Measurements from ENCODE around the gene MAPK8IP2.
"Not testable (repeated sequence)": the region's sequence is repeated elsewhere in the genome, so short reads cannot be mapped to it uniquely, and the experiment has no call there.

Gene MAPK8IP2

DNA sequence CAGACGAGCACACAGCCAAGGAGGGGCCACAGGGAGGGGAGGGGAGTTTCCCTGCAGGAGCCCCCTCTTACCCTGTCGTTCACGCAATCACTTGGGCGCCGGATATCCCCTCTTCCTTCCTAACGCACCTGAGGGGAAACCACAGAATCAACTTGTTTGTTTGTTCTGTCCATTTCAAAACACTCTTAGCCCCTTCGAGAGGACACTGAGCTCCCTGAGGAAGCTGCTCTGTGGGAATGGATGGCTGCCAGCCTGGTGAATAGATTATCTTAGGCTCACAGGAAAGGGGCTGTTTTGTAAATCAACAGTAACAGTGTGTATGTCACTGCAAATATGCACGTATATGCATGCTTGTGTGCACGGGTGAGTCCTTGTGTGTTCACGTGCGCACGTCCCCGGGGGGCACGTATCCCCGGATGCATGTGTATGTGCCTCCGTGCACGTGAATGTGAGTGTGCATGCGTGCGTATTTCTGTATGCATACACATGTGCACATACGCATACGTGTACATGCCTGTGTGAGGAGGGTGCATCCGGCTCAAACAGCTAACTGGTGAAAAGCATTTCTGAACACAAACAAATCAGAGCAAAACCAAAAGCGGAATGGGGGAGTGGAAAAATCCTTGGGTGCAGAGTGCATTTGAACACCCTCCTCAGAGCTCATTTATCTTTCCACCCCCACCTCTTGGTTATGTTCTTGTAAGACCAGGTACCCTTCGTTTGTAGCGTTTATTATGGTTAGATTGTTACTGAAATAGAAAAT is 20.2 kb downstream of the MAPK8IP2 start:
- DNase-seq: no peak

DNA sequence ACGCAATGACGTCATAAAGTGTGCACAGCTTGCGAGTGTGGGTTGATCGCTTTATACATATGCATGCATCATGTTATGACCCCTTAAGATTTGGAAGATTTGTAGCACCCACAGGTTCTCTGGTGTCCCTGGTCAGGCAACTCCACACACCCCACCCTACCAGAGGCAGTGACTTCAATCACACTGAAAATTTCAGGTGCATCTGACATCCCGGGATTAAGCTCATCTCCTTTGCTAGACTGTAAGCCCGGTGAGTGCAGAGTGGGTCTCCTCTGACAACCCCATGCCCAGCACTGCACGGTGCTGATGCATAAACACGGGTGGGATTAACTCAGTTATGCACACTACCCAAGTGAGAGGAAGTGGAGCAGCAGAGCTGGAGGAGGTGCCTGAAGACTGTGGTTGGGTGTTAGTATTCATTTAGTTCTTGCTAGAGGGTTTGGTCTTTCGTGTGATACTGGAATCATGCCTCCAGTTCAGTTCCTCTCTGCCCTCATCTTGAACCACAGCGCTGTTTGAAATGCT is 20.8 kb downstream of the MAPK8IP2 start:
- DNase-seq: no peak

DNA sequence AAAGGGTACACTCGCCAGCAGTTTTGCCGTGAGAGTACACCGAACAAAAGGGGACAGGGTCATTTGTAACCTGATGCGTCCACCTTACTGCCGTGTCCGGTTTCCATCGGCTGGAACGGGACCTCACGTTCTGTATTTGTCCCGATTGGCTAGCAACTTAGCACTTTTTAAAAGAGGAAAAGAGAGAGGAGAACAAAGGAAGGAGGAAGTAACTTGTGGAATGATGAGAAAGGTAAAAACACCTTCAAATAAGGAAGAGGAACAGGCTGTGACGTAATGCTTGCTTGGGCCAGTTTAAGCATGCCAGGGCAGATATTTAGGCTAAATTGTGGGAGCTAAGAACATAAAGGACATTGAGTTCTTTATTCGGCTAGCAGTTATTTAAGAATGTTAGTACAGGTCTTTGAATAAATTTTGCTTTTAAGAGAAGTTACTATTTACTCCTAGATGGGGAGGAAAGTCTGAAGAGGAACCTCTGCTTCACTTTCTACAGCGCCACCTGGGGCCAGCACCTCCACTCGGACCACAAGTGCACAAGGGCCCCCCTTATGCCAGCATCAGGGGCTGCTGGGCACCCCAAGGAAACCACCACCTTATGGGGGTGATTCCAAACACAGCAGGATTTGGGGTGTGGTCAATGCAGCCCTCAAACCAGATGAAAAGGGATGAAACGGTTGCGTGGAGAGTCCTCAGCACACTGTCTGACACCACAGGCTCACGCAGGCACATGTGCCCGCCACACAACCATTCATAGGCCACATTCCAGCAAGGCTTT is 21.5 kb downstream of the MAPK8IP2 start:
- DNase-seq: no peak

DNA sequence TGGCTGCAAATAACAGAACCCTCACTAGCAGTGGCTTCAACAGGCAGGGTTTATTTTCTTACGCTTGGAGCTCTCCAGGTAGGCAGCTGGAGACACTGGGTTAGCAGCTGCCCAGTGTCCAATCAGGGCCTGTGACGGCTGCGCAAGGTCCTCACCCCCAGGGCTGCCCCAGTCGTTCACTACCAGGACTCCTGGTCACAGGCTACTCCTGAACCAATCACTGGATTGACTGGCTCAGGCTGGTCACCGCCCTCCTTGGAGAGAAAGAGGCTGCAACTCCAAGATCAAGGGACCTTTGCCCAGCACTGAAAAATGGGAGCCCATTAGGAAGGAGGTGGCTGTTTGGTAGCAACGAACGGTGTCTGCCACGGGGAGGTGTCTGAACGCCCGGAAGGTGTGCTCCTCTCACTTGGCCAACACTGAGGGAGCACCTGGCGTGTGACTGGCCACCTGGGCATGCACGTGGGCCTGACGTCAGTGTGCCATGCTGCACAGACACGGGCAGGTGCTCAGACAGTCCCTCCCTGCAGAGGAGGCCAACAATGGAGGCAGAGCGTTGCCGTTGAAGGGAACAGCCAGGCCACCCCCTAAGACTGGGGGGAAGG is 22.2 kb downstream of the MAPK8IP2 start:
- peak; percentile 86 for DNase-seq

DNA sequence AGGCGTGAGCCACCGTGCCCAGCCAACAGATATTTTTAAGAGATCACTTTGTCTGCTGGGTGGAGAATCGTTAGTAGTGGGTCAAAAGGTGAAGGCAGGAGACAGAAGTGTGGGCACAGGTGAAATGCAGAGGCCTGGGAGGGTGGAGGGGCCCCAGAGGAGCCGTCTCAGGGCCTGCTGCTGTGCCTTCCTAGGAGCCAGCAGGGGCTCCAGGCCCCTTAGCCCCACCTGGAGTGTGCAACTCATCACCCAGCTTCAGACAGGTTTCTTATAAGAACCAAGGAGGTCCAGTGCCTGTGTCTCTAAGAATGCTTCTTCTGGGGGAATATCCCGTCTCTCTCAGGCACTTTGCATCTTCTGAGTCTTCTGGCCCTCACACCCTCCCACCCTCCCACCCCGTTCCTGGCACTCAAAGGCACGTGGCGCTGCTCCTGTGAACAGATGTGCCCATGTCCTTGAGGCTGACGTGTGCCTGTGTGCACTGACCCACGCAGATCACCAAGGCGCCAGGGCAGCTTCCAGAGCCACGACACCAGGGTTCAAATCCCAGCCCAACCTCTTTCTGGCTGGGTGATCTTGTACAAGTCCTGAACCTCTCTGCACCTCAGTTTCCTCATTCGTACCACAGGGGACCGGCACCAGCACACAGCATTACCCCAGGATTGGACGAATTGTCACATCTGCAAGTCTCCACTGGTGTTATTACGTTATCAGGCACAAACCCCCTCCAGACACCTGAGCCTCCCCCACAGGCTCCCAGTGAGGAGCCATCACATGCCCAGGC is 23.9 kb downstream of the MAPK8IP2 start:
- DNase-seq: no peak

DNA sequence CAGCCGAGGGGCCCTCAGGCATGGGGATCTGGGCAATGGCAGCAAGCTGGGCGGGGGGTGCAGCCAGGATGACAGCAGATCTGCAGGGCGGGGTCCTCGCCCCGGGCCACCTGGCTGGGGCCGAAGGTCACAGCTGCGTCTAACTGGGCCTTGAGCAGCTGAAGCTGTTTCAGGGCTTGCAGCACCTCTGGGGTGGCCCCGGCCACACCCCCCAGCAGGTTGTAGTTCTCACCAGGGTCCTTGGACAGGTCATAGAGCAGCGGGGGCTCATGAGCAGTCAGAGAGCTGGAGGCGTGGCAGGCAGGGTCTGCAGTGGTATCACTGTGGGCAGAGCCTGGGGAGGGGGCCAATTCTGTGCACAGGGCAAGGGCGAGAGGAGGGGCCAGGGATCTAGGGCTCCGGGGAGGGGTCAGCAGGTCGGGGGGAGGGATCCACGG is 24.6 kb downstream of the MAPK8IP2 start:
- DNase-seq: no peak

DNA sequence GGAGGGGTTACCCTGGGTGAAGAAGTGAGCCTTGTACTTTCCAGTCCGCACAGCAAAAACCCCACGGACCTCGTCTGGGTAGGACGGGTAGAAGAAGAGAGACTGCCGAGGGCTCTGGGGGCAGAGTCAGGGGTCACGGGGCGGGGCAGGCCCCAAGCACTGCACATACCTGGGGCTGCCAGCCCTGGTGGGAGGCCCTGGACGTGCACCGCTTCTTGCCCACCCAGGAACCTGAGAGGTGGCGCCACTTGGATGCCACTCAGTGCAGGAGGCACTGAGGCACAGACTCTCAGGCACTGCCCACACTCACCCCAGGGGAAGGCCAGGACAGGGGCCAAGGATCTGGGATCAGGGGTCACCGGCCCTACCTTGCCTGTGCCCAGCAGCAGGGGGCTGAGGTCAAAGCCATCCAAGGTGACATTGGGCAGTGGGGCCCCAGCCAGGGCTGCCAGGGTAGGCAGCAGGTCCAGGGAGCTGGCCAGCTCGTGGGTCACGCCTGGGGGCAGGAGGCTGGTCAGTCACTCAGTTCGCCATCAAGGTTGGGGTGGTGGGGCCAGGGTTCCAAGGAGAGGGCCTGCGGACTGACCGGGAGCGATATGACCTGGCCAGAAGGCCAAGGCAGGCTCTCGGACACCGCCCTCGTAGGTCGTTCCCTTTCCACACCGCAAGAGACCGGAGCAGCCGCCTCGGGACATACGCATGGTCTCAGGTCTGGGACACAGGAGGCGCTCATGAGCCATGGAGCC is 25.1 kb downstream of the MAPK8IP2 start:
- no peak for DNase-seq

DNA sequence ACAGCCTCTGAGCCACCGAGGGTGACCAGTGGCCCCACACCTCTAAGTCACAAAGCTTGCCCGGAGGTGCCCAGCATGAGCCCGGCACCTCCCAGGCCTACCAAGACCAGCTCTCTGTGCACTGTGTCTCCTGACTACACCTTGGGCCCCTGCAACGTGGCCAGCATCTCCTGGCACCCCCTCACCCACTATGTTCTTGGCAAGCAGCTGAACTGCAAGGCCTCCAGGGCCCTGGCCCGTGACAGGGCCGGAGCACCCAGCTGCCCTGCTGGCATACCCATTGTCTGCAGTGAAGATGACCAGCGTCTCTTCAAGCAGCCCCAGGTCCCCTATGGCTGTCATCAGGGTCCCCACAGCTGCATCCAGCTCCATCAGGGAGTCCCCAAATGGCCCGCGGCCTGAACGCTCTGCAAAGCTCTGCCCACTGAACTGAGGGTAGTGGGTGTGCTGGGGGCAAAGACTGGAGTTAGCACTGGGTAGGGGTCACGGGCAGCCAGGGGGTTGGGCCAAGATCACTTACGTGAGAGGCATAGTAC is 25.8 kb downstream of the MAPK8IP2 start:
- DNase-seq: no peak

DNA sequence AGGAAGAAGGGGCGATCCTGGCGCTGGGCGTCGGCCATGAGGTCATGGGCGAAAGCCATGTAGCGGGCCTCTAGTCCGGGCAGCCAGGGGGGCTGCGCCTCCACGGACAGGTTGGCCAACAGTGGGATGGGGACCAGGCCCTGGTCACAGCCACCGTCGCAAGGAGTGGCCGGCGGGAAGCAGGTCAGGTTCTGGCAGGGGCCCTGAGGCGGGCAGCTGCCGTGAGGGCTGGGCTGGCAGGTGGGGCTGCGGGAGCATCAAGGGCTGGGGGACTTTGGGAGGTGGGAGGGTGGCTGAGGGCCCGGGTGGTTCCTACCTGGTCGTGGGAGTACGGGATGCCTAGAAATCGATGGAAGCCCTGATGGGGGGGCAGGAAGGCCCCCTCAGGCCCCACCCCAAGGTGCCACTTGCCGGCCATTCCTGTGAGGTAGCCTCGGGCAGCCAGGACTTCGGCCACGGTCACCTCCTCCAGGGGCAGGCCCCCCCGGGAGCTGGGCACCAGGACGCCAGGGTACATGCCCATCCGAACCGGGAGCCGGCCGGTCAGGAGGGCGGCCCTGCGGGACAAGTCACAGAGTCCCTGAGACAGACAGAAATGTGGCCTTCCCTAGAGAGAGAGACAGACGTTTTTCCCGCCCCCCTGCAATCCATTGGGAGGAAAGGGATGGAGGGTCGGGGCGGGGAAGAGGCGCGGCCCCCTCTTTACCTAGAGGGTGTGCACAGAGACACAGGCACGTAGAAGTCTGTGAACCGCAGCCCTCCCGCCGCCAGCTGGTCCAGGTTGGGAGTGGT is 26.5 kb downstream of the MAPK8IP2 start:
- no peak for DNase-seq

DNA sequence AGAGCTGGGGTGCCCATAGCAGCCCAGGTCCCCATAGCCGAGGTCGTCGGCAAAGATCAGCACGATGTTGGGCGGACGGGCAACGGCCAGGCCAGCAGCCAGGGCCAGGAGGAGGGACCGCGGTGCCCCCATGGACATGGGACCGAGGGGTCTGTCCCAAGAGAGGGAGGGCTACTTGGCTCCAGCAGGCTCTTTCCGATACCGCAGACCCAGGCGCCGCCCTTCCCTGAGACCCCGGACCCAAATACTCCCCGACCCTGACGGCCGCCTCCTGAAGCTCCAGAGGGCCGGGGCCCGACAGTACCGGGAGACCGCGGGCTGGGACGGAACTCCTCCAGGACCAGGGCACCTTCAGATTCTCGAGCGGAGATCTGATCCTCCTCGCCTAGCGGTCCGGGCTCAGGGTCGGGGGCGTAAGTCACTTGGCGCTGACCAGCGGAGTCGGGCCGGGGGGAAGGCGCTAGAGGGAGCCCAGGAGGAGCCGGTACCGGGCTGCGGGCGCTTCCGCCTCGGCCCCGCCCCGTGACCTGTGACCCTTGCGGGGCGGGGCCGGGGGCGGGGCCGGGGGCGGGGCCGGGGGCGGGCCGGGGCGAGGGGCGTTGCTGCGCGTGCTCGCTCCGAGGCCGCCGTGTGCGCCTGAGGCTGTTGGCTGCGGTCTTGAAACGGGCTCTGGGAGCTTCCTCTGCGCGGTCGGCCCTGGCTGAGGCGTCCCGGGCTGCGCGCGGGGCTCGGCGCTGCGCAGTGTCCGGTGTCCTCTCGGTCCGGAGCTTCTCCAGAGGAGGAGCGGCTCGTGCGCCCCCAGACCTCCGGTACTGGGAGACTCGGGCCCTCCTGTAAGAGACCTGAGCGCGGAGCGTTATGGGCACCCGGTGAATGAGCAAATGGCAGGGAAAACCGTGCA is 27.3 kb downstream of the MAPK8IP2 start, which contains the start of gene ARSA:
ARSA (minus strand) TSS at position 511 of the 901 bp plus-strand sequence; CDS start at position 138, 373 bp downstream.
- DNase-seq: peak; percentile 72

DNA sequence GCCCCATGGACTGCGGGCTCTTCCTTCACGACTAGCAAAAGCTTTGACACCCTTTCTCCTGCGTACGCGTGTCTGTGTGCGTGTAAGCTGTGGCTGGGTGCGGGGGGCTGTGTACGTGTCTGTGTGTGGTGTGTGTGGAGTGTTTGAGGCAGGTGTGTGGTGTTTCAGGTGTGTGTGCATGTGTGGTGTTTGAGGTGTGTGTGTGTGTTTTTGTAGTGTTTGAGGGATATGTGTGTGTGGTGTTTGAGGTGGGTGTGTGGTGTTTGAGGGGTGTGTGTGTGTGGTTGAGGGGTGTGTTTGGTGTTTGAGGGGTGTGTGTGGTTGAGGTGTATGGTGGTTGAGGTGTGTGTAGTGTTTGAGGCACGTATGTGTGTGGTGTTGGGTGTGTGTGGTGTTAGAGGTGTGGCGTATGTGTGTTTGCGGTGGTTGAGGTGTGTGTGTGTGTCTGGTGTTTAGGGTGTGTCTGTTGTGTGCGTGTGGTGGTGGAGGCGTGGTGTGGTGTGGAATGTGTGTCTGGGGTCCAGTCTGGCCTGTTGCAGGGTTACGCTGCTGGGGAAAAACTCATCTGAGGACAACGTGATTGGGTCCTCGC is 28.0 kb downstream of the MAPK8IP2 start:
- DNase-seq: no peak

DNA sequence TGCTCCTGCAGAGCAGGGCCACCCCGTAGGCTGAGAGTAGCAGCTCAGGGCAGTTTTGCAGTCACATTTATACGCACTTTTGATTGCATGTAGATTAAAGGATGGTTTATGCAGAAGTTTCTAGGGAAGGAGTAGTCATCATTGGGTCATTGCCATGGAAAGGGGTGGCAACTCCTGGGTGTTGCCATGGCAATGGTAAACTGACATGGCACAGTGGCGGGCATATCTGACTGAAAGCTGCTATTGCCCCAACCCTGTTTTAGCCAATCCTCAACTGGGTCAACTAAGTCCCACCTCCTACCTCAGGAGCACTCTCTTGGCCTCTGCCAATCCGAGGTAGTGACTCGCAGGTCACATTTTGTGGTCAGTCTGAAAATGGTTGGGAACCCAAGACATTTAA is 29.8 kb downstream of the MAPK8IP2 start:
- DNase-seq: no peak

DNA sequence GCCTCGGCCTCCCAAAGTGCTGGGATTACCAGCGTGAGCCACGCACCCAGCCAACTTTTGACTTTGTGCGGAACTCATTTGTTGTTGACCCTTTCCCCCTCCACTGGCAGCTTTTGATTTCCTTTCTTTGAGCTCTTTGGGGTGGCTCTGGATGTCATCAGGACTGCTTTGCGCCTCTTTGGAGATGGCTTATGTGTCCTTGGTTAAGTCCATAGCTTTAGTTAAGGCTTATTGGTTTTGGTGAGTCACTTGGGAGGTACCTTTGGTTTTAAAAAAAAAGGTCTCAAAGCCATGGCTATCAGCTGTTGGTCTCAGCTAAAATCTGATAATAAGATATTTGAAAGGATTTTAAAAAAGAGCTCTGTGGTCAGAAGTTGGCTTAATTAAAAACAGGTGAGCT is 32.5 kb downstream of the MAPK8IP2 start:
- DNase-seq: no peak

DNA sequence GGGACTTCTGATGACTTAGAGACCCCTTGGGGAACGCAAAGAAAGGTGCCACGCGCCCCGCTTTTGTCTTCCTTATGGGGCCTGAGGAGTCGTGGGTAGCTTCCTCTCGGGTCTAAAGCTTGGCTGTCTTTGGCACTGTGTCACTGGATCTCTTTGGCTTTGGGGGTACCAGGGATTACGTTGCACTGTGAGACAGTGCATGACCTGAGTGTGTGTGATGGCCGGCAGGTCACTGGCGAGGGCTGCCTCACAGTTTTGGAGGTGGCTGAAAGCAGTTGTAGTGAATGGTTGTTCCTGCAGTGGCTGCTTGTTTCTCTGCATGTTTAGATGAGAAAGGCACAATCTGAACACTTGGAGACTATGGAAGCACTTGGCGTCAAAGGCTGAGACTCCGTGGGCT is 33.2 kb downstream of the MAPK8IP2 start:
- DNase-seq: no peak

DNA sequence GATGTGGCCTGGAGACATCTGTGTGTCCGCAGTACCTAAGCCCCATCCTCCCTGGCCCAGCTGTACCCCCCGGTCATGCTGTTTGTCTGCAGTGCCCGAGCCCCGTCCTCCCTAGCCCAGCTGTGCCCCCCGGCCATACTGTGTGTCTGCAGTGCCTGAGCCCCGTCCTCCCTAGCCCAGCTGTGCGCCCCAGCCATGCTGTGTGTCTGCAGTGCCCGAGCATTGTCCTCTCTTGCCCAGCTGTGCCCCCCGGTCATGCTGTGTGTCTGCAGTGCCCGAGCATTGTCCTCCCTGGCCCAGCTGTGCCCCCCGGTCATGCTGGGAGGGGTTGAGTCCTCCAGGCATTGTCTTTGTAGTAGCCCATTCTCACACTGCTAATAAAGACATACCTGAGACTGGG is 35.0 kb downstream of the MAPK8IP2 start:
- no peak for DNase-seq

DNA sequence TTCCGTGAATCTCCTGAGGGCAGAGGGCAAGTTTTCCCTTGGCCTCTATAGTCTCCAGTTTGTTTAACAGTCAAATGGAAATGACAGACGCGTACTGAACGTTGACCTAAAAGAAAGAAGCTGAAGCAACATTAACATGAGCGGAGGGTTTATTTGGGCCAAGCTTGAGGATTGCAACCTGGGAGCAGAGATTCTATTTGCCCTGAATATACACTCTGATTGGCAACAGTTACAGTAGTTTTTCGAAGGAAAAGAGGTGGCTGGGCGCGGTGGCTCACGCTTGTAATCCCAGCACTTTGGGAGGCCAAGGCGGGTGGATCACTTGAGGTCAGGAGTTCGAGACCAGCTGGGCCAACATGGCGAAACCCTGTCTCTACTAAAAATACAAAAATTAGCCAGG is 39.7 kb downstream of the MAPK8IP2 start:
- DNase-seq: not testable (repeated sequence)

DNA sequence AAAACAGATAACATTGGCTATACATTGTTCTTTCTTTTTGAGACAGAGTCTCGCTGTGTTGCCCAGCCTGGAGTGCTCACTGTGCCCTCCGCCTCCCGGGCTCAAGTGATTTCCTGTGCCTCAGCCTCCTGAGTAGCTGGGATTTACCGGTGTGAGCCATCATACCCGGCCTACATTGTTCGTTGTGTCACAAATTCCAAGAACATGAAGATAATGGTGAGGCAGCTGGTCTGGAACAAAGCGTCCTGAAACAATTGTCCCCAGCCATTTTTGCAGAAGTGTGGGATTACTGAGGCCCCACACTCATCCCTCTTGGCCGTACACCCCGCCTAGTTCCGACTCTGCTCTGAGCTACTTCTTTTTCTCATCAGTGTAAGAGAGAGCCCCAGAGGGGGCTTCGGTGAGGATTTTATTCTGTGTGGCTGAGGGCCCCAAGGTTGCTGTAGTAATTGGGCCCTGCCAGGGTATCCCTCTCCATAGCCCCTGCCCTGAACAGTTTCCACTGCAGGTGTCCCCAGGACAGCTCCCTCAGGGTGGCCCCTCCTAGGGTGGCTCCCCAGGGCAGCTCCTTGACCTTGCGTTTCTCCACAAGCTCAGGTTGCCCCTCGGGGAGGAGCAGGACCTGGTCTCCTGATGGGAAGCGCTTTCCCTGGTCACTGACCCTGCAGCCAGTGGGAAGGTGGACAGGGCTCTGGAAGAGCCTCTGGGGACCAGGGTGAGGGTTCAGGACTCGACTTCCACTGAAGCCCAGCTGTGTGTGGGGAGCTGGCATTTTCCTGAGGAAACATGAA is 40.5 kb downstream of the MAPK8IP2 start:
- no peak for DNase-seq
